GM18870 (cell line): ENCODE data around the gene GABRG3.

Experiments used
- ATAC-seq: cut with Tn5 transposase; IDR thresholded peaks from one replicate; pipeline ENCODE4 v1.9.1; 2021; ENCODE audit warnings: moderate library complexity; ENCODE audit not compliant: unreplicated experiment

The GABRG3 gene

GRCh38 chr15:27061739-27062138 is 90.8 kb downstream of the GABRG3 start:
- ATAC-seq: no peak

GRCh38 chr15:27062951-27063350 is 92.0 kb downstream of the GABRG3 start:
- ATAC-seq: no peak

GRCh38 chr15:27064080-27064479 is 93.1 kb downstream of the GABRG3 start:
- no peak for ATAC-seq

- ATAC-seq: no peak
Measured at GRCh38 chr15:27065151-27065550, 94.2 kb downstream of the GABRG3 start.

- ATAC-seq: no peak
Measured at GRCh38 chr15:27065785-27066184, 94.8 kb downstream of the GABRG3 start.

GRCh38 chr15:27066446-27066845 is 95.5 kb downstream of the GABRG3 start:
- no peak for ATAC-seq

GRCh38 chr15:27067175-27067574 is 96.2 kb downstream of the GABRG3 start:
- ATAC-seq: no peak

- ATAC-seq: no peak
Measured at GRCh38 chr15:27070841-27071240, 99.9 kb downstream of the GABRG3 start.

GRCh38 chr15:27074179-27074578 is 103.2 kb downstream of the GABRG3 start:
- no peak for ATAC-seq

- no peak for ATAC-seq
Measured at GRCh38 chr15:27077790-27078189, 106.8 kb downstream of the GABRG3 start.

GRCh38 chr15:27081676-27082418 is 110.9 kb downstream of the GABRG3 start:
- no peak for ATAC-seq

GRCh38 chr15:27082526-27082925 is 111.5 kb downstream of the GABRG3 start:
- ATAC-seq: no peak

- ATAC-seq: no peak
Measured at GRCh38 chr15:27084844-27085243, 113.9 kb downstream of the GABRG3 start.

GRCh38 chr15:27086149-27086548 is 115.2 kb downstream of the GABRG3 start:
- ATAC-seq: no peak

- no peak for ATAC-seq
Measured at GRCh38 chr15:27086805-27087204, 115.8 kb downstream of the GABRG3 start.

GRCh38 chr15:27087651-27088583 is 116.9 kb downstream of the GABRG3 start:
- no peak for ATAC-seq

GRCh38 chr15:27088584-27089232 is 117.7 kb downstream of the GABRG3 start:
- no peak for ATAC-seq

- no peak for ATAC-seq
Measured at GRCh38 chr15:27089233-27089586, 118.2 kb downstream of the GABRG3 start.

- no peak for ATAC-seq
Measured at GRCh38 chr15:27089676-27090075, 118.7 kb downstream of the GABRG3 start.

GRCh38 chr15:27091270-27091940 is 120.4 kb downstream of the GABRG3 start:
- no peak for ATAC-seq

- no peak for ATAC-seq
Measured at GRCh38 chr15:27092390-27092789, 121.4 kb downstream of the GABRG3 start.
